Stimulated activated CD4-positive, alpha-beta T cell treated with anti-CD3 and anti-CD28 coated beads, TNF-alpha, amount 100 ng/mL, for 24 hours (primary cell): Measurements from ENCODE around the gene SEMA4G.

Source experiments
- DNase-seq, 3 experiments: peaks; one replicate each; pipeline ENCODE4 v3.0.0-alpha.2; 2020; ENCODE audit warnings: low read depth in 3 of 3

SEMA4G gene

GRCh38 chr10:101005869-101006567 lies 36.7 kb downstream of the SEMA4G start:
- no peak for DNase-seq

- no peak for DNase-seq
Observed at GRCh38 chr10:101006593-101007098, 37.3 kb downstream of the SEMA4G start.

GRCh38 chr10:101007099-101007711 lies 37.9 kb downstream of the SEMA4G start:
- no peak for DNase-seq

GRCh38 chr10:101007915-101008822 lies 38.9 kb downstream of the SEMA4G start:
- DNase-seq, result no peak

- no peak for DNase-seq
Observed at GRCh38 chr10:101008823-101009423, 39.6 kb downstream of the SEMA4G start.

GRCh38 chr10:101010329-101010728 lies 41.0 kb downstream of the SEMA4G start:
- DNase-seq, result no peak

GRCh38 chr10:101011517-101012423 lies 42.5 kb downstream of the SEMA4G start:
- DNase-seq, result no peak

GRCh38 chr10:101012525-101013364 lies 43.4 kb downstream of the SEMA4G start:
- peak; percentile 54 to 79 (median 71) for DNase-seq

GRCh38 chr10:101013365-101013825 lies 44.1 kb downstream of the SEMA4G start:
- DNase-seq, result no peak

- DNase-seq, result peak; percentile 54 to 78 (median 59)
Observed at GRCh38 chr10:101014230-101014884, 45.1 kb downstream of the SEMA4G start.

GRCh38 chr10:101014966-101015581 lies 45.8 kb downstream of the SEMA4G start:
- no peak for DNase-seq

GRCh38 chr10:101015582-101015973 lies 46.3 kb downstream of the SEMA4G start:
- DNase-seq, result no peak

- DNase-seq, result no peak
Observed at GRCh38 chr10:101016814-101017213, 47.5 kb downstream of the SEMA4G start.

GRCh38 chr10:101018118-101018599 lies 48.9 kb downstream of the SEMA4G start:
- no peak for DNase-seq

GRCh38 chr10:101018600-101019439 lies 49.5 kb downstream of the SEMA4G start:
- peak; percentile 47 to 83 (median 50) for DNase-seq
